Psoas muscle (tissue), 8 donors: ENCODE measurements around the gene SMURF2. TPM values are rescaled to one million over a fixed set of nuclear protein-coding genes. Genes with fewer than 3 reads are reported as not detected.
"Not testable (repeated sequence)": the region's sequence is repeated elsewhere in the genome, so short reads cannot be mapped to it uniquely, and the experiment has no call there.

Source experiments
- ATAC-seq, 4 donors: fragments of 200-7000 bp; cut with Tn5 transposase; one replicate each; pipeline ENCODE4 v1.9.1; 2020; ENCODE audit warnings: moderate library complexity in 3 of 4, mild to moderate bottlenecking in 2 of 4
- DNase-seq, 2 donors: peaks; one replicate each; pipeline ENCODE4 v3.0.0-alpha.2; 2020
- H3K27ac ChIP-seq: fragments of 200-600 bp; one replicate; pipeline ENCODE4 v1.8.0; 2022
- H3K27me3 ChIP-seq, 3 donors: fragments of 200-600 bp in 1 of 3; one replicate each; pipeline versions ENCODE4 v1.6.1 to v1.8.0; 2013 to 2022; ENCODE audit warnings: low read length in 2 of 3, mild to moderate bottlenecking in 2 of 3, moderate library complexity in 1 of 3; ENCODE audit not compliant: insufficient read depth in 3 of 3
- H3K36me3 ChIP-seq, 2 donors: fragments of 200-600 bp in 1 of 2; one replicate each; pipeline versions ENCODE4 v1.6.1 to v1.8.0; 2013 to 2022; ENCODE audit warnings: low read depth in 1 of 2, mild to moderate bottlenecking in 1 of 2, moderate library complexity in 1 of 2; ENCODE audit not compliant: insufficient read depth in 1 of 2
- H3K4me1 ChIP-seq: fragments of 200-600 bp; one replicate; pipeline ENCODE4 v1.8.0; 2022
- H3K4me3 ChIP-seq: fragments of 200-600 bp; one replicate; pipeline ENCODE4 v1.8.0; 2022; ENCODE audit warnings: mild to moderate bottlenecking
- H3K9me3 ChIP-seq: fragments of 200-600 bp; one replicate; pipeline ENCODE4 v1.8.0; 2022
- WGBS, 3 donors: extraction: QIAGEN DNeasy Blood & Tissue Kit; methylation state at CpG; one replicate each; pipeline versions ENCODE4 v1.1.6 to v1.1.7; 2013; 5-methylcytosine and 5-hydroxymethylcytosine counted together
- intact Hi-C, 2 donors: fragments of 100-400 bp; cut with DNase I; formaldehyde crosslinking; loops; one replicate each; pipeline versions ENCODE4 v1.11.0 to v1.14.2; 2022
- polyA plus RNA-seq, 3 donors: library from polyadenylated mRNA; stranded (reverse); fragments of 200-250 nt; gene quantifications; one replicate each; pipeline ENCODE4 v1.2.3, GENCODE V29; 2013
- total RNA-seq, 4 donors: library from RNA; stranded (reverse); fragmentation: NEBNext Ultra II Directional in 2 of 4; extraction: Animal tissue kit (Norgen Biotek cat#: 25700) in 2 of 4; gene quantifications; one replicate each; pipeline versions ENCODE4 v1.2.1 to v1.2.4, GENCODE V29; 2021 to 2023
- TF ChIP-seq, protein P1 (sequence below): fragments of 200-600 bp; IDR thresholded peaks from one replicate; pipeline ENCODE4 v1.8.0; 2022; ENCODE audit warnings: antibody characterized with exemption
- donor health status: healthy with polysubstance abuse.
- donor health status: DM: no; HTN: no; CAD: no; lungs with moderate emphysema.
- donor health status: Bipolar disorder and iron deficiency.
- donor health status: healthy.
- donor health status: DM: yes; HTN: yes; CAD: no.
- donor health status: DM: no; HTN: no; CAD: no.
- donor health status: DM: no; HTN: no; CAD: no.
- donor health status: DM: yes; HTN: yes; CAD: no.

SMURF2 gene
- total and polyA plus RNA-seq, 7 donors = 4.3 to 12.0 (median 8.3) TPM

DNA sequence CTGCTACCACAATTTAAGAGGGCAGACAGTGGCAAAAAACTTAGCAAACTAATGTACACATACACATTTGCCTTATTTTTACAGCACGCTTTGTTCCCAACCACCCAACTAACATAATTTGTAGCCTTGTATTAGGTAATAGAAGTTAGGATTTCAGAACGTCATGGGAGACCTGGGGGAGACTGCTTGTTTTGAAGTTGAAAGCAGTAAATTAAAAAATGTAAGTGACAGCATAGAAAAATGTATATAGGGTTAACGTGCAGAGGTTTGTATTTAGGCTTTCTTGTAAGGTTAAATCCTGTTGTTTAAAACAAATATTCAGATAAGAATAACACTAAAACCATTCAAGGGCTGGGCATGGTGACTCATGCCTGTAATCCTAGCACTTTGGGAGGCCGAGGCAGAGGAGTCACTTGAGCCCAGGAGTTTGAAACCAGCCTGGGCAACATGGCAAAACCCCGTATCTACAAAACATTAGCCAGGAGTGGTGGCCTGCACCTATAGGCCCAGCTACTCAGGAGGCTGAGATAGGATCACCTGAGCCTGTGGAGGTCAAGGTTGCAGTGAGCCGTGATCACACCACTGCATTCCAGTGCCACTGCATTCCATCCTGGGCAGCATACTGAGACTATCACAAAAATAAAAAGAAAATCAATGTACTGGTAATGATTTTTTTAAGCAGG, 2.3 kb upstream of the SMURF2 start:
- H3K27ac ChIP-seq, intact Hi-C loops, H3K36me3 ChIP-seq, H3K27me3 ChIP-seq, H3K4me3 ChIP-seq, ATAC-seq, H3K9me3 ChIP-seq, DNase-seq: not testable (repeated sequence)
- peaks cover 13% of the 10 kb centered on the region for H3K4me1 ChIP-seq
- 69 to 90% (median 70%) methylated on average over 6 of the region's 6 CpGs for WGBS, 3 donors

DNA sequence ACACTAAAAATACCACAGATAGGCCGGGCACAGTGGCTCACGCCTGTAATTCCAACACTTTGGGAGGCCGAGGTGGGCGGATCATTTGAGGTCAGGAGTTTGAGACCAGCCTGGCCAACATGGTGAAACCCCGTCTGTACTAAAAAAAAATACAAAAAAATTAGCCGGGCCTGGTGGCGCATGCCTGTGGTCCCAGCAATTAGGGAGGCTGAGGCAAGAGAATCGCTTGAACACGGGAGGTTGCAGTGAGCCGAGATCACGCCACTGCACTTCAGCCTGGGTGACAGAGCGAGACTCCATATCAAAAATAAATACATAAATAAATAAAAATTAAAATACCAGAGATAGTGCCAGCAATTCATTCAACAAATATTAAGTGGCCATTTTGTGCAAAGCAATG, 1.7 kb upstream of the SMURF2 start:
- DNase-seq, H3K27ac ChIP-seq, H3K36me3 ChIP-seq, H3K27me3 ChIP-seq, H3K9me3 ChIP-seq, intact Hi-C loops, ATAC-seq, H3K4me3 ChIP-seq: not testable (repeated sequence)
- peaks cover 13% of the 10 kb centered on the region for H3K4me1 ChIP-seq
- WGBS, 3 donors = 93 to 95% (median 94%) methylated on average over 12 of the region's 12 CpGs

DNA sequence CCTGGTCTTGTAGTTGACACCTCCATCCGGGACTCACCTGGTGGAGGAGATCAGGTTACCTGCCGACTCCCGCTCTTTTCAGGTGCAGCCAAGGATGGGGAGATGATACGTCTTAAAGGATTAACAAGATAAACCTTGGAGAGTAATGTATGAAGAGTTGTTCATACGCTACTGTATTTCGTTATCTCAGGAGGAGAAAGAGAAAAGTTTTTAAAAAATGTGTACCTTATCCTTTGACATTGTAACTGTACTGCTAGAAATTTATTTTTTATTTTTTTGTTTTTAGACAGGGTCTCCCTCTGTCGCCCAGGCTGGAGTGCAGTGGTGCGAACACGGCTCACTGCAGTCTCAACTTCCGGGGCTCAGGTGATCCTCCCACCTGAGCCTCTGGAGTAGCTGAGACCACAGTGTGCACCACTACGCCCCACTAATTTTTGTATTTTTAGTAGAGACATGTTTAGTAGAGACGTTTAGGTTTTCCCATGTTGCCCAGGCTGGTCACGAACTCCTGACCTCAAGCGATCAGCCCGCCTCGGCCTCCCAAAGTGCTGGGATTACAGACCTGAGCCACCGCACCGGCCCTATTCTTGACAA, 764 bp upstream of the SMURF2 start:
- Histone ChIP-seq H3K27ac (no peak overlapping the region), H3K4me1 (peaks cover 13% of the 10 kb centered on the region), H3K9me3 (no peaks in the 10 kb centered on the region), H3K36me3 (no peaks in the 10 kb centered on the region), H3K4me3 (peak overlapping the region; percentile 78), H3K27me3 (no peaks in the 10 kb centered on the region)
- intact Hi-C loops = no loop called here
- WGBS, 3 donors = 67 to 70% (median 70%) methylated on average over 18 of the region's 18 CpGs
- DNase-seq (no peak), ATAC-seq (no peak)
- TF ChIP-seq, protein P1, sequence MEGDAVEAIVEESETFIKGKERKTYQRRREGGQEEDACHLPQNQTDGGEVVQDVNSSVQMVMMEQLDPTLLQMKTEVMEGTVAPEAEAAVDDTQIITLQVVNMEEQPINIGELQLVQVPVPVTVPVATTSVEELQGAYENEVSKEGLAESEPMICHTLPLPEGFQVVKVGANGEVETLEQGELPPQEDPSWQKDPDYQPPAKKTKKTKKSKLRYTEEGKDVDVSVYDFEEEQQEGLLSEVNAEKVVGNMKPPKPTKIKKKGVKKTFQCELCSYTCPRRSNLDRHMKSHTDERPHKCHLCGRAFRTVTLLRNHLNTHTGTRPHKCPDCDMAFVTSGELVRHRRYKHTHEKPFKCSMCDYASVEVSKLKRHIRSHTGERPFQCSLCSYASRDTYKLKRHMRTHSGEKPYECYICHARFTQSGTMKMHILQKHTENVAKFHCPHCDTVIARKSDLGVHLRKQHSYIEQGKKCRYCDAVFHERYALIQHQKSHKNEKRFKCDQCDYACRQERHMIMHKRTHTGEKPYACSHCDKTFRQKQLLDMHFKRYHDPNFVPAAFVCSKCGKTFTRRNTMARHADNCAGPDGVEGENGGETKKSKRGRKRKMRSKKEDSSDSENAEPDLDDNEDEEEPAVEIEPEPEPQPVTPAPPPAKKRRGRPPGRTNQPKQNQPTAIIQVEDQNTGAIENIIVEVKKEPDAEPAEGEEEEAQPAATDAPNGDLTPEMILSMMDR = no peak

DNA sequence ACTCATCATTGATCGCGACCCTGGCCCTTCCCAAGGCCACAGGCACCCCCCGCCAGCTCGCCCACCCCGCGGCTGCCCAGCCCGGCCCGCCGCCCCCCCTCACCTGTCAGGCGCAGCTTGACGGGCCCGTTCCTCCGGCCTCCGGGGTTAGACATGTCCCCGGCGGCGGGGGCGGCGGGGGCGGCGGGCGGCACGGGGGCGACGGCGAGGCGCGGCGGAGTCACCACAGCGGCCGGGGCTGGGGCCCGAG, 456 bp downstream of the SMURF2 start:
- TF ChIP-seq, protein P1 = no peak
- Histone ChIP-seq H3K27ac (peak overlapping the region; percentile 95), H3K27me3 (no peaks in the 10 kb centered on the region), H3K4me1 (peaks cover 13% of the 10 kb centered on the region), H3K4me3 (peak overlapping the region; percentile 78), H3K36me3 (no peaks in the 10 kb centered on the region), H3K9me3 (no peaks in the 10 kb centered on the region)
- peak; percentile 49 to 68 (median 62) for ATAC-seq
- intact Hi-C loops = no loop called here
- DNase-seq = no peak
- WGBS, 3 donors = 0 to 2% (median 1%) methylated on average over 11 to 31 of the region's 32 CpGs

DNA sequence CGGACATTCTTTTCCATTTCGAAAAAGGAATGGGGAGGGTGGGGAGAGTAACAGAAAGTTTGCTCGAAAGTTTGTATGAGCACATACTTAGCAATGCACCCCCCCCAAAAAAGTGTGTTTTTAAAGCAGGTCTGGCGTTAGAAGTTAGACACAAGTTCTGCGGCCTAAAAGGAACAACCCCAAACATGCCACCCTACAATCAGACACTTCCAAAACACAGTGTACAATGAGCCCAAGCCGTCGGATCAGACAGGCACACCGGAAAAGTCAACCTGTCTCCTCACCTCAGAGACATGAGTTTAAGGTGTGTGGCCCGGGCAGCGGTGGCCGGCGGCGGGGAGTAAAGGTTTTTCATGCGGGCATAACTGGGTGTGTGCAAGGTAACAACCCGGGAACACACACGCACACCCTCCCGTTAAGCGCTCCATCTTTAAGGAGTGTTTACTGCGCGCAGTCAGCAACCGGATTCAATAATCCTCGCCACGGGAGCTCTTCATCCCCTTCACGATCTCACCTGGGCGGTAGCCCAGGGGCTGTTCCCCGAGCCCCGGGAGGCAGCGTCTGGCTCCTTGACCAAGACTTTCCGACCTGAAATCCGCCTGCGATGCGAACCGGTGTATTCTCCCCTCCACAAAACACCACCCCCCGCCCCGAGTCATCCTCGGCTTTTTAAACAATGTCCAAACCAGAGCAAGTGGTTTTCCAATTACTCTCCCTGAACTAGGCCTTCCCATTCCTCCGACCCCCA, 955 bp downstream of the SMURF2 start:
- peak; percentile 19 to 47 (median 22) for ATAC-seq
- DNase-seq, H3K9me3 ChIP-seq, H3K36me3 ChIP-seq, H3K27me3 ChIP-seq, intact Hi-C loops: not testable (repeated sequence)
- WGBS, 3 donors = 0 to 1% (median 1%) methylated on average over 34 to 37 of the region's 37 CpGs
- Histone ChIP-seq H3K4me1 (peaks cover 13% of the 10 kb centered on the region), H3K27ac (peak overlapping the region; percentile 95), H3K4me3 (peak overlapping the region; percentile 78)

DNA sequence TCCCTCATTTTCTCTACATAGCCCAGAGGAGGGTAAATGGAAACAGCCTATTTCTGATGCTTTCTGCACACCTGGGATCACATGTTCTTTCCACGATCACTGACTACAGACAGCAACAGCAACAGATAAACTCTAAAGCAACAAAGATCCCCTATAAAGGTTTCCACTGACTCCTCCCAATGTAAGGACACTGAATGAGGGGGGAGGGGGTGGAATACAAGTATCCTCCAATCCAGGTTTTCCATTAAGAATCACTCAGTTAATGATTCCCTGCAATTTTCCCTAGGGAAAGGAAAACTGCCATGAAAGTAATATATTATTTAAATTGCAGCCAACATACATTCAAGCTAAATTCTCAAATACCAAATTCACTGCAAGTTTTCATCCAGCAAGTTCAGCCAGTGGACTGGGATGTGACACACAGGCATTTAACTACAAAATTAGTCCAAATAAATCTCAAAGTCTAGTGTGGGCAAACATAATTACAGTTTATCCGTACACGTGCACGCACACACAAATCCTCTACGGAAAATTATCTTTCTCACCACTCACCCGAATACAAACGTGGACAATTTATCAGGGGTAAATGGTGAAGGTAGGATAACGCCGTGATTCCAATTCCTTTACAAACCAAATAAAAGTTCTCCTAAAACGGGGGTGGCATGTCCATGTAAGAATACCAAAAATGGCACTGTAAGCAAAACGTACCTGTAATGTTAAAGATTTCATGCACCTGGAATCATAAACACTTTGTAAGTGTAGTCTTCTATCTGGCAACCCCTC, 1.7 kb downstream of the SMURF2 start:
- intact Hi-C loops = not testable (repeated sequence)
- H3K4me1 ChIP-seq = peaks cover 13% of the 10 kb centered on the region

More for the DNA sequence above, 1.7 kb downstream of the SMURF2 start:
- not testable (repeated sequence) for ATAC-seq, H3K9me3 ChIP-seq, H3K27me3 ChIP-seq, DNase-seq, H3K36me3 ChIP-seq
- Histone ChIP-seq H3K27ac (peak overlapping the region; percentile 95), H3K4me3 (peak overlapping the region; percentile 78)
- WGBS, 3 donors = 17 to 27% (median 20%) methylated on average over 11 of the region's 11 CpGs
